Measurements from ENCODE around the gene CAPN5.

CAPN5 gene

GRCh38 chr11:77064648-77065217, 2.0 kb upstream of the CAPN5 start:
- DNase-seq (ENCODE audit: low spot score), result no peak

DNA sequence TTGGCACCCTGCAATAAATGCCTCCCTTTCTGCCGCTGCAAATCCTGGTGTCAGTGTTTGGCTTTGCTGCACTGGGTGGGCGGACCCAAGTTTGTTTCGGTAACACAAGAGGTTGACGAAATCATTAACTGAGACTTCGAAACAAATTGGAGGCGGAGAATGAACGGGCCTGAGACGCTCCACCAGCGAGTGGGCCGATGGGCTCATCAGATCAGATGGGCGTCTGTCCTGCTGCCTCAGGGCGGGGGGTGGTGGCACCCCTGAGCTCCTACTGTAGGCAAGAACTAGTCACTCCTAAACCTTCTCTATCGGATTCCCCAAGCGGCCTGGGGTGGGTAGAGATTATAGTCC, 918 bp upstream of the CAPN5 start:
- DNase-seq (ENCODE audit: low spot score), result no peak

DNA sequence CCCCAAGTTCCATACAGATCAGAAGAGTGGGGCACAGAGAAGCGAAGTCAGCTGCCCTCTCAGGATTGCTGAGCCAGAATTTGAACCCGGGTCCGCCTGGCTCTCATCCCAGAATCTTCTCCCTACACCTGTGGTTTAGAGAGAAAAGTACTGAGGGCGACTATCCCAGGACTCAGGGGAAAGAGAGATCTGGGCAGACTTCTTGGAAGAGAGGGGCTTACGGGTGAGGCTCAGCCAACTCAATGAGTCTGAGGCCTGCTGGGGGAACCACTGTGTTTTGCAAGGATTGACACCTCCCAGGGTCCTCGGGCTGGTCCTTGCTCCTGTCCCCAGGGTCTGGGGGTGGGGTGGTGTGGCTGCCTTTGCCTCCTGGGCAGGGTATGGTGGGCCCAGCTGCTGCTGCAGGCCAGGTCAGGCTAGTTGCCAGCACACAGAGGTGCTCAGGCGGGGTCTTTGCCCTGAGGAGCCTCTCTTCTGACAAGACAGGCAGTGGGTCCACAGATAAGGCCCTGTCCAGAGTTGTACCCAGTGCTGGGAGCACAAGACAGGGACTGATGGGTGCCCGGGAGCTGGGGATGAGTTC, 1.2 kb downstream of the CAPN5 start:
- no peak for DNase-seq (ENCODE audit: low spot score)

DNA sequence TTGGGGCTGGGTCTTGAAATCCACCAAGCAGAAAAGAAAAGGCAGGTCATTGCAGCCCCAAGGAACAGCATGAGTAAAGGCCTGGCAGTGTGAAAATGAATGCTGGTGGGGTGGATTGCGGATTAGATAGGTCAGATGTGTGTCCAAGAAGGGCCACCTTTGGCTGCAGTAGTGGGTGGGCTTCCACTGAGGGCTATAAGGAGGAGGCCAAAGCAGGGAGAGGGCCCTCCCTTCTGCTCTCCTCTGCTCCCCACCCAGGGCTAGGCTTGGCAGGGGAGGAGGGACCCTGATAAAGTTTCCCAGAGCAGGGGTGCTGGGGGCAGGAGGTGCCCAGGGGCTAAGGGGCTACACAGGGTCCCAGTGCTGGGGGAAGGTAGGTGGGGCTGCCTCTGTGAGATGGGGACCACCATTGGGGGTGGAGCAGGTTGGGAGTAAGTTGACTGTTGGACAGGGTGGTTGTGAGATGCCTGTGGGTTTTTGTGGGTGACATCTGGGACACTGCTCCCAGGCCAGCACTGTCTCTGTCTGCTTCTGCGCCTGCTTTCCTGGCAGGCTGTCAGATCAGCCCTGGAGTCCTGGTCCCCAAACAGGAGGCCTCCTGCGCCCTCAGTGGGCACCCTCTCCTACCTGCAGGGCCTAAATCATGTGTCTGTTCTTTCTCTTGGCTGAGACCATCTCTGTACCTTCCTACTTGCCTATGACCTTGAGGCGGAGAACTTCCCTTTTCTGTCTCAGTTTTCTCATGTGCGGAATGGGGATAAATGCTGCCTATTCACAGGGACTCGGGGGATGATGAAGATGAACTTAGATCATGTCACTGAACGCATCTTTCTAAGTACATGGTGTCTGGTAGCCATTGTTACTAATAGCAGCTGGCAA, 1.9 kb downstream of the CAPN5 start:
- DNase-seq (ENCODE audit: low spot score), result no peak

GRCh38 chr11:77069336-77069968, 2.7 kb downstream of the CAPN5 start:
- no peak for DNase-seq (ENCODE audit: low spot score)

DNA sequence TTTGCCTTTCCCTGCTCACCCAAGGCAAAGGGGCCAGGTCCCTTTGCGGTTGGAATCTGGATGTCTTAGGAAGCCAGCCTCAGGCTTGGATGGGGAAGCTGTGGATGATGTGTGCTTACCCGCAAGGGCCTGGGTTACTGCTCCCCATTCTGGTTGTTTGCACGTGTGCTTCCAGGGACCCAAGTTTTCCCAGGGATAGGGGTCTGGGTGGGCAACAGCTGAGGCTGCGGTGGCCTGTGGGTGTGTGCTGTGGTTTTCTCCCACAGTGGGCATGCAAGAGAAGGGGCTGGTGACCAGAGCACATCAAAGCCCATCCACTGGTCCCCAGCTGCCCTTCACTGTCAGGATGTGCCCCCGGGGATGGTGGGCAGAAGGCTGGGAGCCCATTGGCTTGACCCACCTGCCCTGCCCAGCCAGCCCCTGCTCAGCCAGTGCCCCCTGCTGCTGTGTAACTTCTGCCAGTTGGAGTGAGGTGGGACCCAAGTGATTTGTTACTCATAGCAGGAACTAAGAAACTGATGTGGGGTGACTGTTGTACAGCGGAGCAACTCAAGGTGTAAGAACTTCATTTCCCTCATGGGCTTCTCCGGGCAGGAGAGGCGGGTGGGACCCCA, 3.3 kb downstream of the CAPN5 start:
- no peak for DNase-seq (ENCODE audit: low spot score)

DNA sequence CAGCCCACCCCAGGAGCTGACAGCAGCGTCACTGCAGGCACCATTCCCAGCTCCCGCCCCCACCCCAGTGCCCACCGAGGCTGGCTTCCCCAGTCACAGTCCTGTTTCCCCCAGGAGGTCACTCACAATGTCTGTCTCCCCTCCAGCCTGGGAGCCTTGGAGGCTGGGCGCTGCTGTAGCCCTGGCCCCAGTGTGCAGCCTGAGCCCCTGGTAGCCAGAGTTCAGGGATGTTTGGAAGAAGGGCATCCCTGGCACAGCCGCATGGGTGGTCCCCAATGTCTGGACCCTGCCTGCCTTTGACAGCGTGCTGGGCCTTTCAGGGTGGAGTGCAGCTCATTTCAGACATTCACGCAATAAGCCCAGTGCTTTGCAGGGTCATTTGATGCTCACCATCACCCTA, 4.3 kb downstream of the CAPN5 start:
- no peak for DNase-seq (ENCODE audit: low spot score)

GRCh38 chr11:77071671-77072605, 5.2 kb downstream of the CAPN5 start:
- DNase-seq (ENCODE audit: low spot score), result no peak

GRCh38 chr11:77072851-77073327, 6.1 kb downstream of the CAPN5 start:
- DNase-seq (ENCODE audit: low spot score), result no peak

DNA sequence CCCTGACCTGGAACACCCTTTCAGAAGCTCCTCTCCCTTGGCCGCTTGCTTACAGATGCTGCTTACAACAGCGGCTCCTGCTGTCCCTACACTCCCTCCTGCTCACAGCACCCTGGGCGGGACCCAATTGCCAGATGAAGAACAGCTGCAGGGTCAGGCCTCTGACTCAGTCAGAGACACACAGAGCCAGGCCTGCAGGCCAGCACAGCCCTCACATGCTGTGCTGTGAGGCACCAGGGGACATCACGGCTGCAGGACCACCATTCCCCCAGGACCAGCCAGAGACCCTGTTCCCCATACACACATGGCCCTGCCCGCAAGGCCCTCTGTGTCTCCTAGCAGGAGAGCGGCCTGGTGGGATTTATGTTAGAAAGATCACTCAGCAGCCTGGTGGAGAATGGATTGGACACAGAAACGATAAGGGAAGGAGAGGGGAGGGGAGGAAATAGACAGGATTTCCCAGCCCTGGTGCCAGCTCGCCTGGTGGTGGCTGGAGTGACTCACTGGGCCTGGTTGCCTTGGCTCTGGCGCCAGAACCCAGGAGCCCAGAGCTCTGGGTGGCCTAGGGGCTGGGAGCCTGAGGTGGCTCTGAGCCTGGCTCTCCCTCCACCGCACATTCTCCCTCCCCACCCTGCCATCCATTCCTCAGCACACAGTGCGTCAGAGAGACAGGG, 6.7 kb downstream of the CAPN5 start:
- DNase-seq (ENCODE audit: low spot score), result no peak

DNA sequence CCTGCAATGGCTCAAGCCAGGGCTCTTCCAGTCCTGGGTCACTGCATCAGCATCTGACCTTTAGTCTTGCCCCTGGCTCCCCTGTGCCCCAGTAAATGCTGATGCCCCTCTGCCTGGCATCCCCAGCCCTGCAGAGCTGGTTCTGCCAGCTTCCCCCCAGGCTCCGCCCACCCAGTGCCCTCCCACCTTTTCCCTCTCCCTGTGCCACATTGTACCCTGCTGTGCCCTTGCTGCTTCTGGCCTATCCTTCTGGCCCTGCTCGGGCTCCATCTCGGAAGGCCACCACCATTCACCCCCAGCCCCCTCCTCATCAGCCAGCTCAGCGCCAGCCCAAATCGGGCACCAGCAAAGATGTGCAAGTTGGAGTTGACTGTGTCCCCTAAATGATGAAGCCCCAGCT, 7.4 kb downstream of the CAPN5 start:
- DNase-seq (ENCODE audit: low spot score), result no peak

- no peak for DNase-seq (ENCODE audit: low spot score)
Measured at GRCh38 chr11:77074626-77075221, 8.0 kb downstream of the CAPN5 start.

- no peak for DNase-seq (ENCODE audit: low spot score)
Measured at GRCh38 chr11:77075425-77075905, 8.7 kb downstream of the CAPN5 start.

GRCh38 chr11:77079666-77080065, 12.9 kb downstream of the CAPN5 start:
- no peak for DNase-seq (ENCODE audit: low spot score)

GRCh38 chr11:77080643-77081210, 14.0 kb downstream of the CAPN5 start:
- no peak for DNase-seq (ENCODE audit: low spot score)

DNA sequence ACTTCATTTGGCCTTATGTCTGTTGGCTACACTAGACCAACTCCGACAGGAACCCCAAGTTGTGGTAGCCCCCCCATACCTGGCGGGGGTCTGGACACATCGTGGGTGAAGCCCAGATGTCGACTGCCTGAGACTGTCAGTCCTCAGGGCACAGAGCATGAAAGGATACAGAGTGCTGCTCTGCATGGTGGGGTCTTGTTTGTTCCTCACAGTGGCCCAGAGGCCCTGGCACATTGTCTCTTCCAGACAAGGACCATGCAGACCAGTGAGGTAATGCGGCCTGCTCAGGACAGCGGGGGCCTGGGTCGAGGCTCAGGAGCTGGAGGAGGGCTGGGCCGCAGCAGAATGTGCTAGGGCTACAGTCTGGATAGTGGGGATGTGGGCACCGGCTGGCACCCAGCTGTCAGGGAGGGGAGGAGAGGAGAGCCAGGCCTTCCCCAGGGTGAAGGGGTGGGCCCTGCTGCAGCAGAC, 14.6 kb downstream of the CAPN5 start:
- DNase-seq (ENCODE audit: low spot score), result no peak

DNA sequence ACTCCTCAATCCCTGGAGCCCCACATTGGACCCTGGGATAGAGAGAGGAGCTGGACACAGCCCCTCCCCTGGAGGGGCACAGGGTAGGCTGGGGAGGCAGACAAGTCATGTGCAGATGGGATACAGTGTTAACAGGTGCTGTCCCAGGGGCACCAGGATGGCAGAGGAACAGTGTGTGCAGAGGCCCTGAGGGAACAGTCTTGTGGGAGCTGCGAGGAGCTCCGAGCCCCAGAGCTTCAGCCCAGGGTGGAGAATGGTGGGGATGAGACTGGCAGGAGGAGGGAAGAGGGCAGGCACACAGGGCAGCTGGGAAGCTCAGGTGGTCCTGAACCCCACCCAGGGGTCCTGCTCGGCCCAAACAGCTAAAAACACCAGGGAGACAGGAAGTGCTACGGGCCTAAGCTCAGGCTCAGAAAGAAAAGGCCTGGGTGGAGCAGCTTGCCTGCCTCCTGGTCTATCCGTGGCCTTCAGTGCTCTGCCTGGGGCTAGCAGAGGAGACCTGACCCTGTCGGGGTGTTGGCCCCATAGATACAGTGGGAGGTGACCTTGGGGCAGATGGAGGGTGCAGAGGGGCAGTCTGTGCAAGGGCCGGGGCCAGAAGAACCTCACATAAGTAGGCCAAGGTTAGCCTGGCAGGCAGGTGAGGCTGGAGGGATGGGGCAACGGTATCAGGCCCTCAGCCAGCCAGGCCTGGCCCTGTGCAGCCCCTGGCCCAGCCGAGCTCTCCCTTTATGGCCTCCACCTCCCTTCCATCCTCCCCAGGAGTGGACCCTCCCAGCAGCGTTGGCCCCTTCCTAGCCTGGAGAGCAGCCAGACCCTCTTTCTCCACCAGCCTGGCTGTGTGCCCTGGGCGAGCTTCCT, 15.4 kb downstream of the CAPN5 start:
- DNase-seq (ENCODE audit: low spot score), result no peak

DNA sequence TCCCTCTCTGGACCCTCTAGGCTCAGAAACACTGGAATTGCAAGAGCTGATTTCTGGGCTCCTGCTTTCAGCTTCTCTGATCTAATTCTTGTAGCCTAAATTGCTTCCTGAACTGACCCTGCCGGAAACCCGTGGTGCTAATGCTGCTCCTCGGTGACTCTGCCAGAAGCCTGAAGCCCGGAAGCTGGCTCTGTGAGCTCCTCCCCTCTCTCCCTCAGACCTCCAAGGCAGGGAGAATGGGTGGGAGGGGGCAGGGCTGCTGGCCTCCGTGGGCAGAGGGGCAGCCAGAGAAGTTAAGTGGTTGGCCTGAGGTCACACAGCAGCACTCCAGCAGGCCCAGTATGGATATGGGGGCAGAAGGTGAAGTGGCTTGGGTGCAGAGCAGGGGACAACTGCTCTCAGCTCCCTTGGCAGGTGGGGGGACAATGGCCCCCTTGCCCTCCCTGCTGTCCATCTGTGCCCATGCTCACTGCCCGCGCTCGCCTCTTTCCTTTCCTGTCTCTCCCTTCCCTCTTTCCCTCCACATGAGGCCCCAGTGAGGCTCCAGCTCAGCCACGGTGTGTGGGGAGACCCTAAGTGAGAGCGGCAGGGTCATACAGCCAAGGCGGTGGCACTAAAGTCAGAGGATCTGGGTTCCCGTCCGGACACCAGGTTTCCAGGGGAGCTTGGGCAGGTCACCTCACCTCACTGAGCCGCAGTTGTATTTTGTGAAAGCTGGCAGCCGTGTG, 16.2 kb downstream of the CAPN5 start:
- DNase-seq (ENCODE audit: low spot score), result no peak
